ENCODE results near the gene PDCD2L. TPM values are rescaled to one million over a fixed set of nuclear protein-coding genes. Genes with fewer than 3 reads are reported as not detected.

PDCD2L gene
- total and polyA plus RNA-seq, 2 of the 8 experiments (the other 6 are each of a cell fraction or from before 2014, with no cell fraction given): 51.5 to 78.1 TPM

DNA sequence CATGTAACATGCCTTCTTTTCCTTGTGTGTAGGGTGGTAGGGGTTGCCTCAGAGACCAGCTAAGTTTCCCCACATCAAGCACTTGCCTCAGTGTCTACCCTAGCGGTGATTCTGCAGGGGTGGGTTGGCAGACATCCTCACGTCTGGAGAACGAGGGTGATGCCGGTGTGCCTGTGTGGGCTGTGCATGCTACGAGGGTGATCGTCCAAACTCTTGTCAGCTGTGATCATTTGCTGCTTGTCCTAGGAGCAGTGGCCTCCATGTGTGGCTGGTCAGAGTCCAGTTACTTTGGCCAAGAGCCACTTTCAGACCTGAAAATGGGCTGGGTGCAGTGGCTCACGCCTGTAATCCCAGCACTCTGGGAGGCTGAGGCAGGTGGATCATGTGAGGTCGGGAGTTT is 34.1 kb upstream of the PDCD2L start:
- H4K5ac ChIP-seq (ENCODE audit: insufficient read length, low read depth, low read length): no peak overlapping the region
- no peak overlapping the region for H2BK12ac ChIP-seq (ENCODE audit: low read depth, low read length)
- H3K36me3 ChIP-seq (ENCODE audit: control insufficient read depth in 2 of 4, insufficient read depth in 4 of 4, low read length in 3 of 4): peaks cover 30 to 48% (median 35%) of the 10 kb centered on the region in 4 experiments
- H2BK15ac ChIP-seq (ENCODE audit: low read length): no peak overlapping the region
- no peak for FAIRE-seq
- H3K4me3 ChIP-seq (ENCODE audit: extremely low read depth in 1 of 4, insufficient read depth in 2 of 4, low read depth in 3 of 4, low read length in 4 of 4): no peak overlapping the region
- no peak overlapping the region for H4K91ac ChIP-seq (replicated peaks; ENCODE audit: insufficient read length, low read length)
- no peak overlapping the region for H2BK20ac ChIP-seq (ENCODE audit: low read length)
- WGBS, 2 experiments (ENCODE audit: extremely low coverage in 1 of 2, insufficient coverage in 1 of 2, insufficient read length in 1 of 2, insufficient replicate concordance in 2 of 2, low coverage in 1 of 2, low lambda C conversion rate in 2 of 2, missing lambda C conversion rate in 1 of 2): 85% methylated on average over 8 of the region's 8 CpGs; no CpG with 5 or more reads in 1 of the 2 experiments
- no peak overlapping the region for H3K14ac ChIP-seq (ENCODE audit: insufficient read length)
- CTCF ChIA-PET (ENCODE audit: partially characterized antibody): interaction anchor here (0.8 to 1.3 kb wide), 3 partner anchors 24 to 130 kb away, joined by 3 to 4 read pairs (median 3); no protein-coding TSS in a partner anchor
- no peak overlapping the region for H3K4me2 ChIP-seq (ENCODE audit: insufficient read depth in 1 of 2, low read depth in 2 of 2, low read length in 2 of 2)
- H3K9ac ChIP-seq (replicated peaks in 1 of 4; ENCODE audit: extremely low read depth in 1 of 4, low read depth in 3 of 4, low read length in 3 of 4): no peak overlapping the region
- H4K8ac ChIP-seq (ENCODE audit: extremely low read depth, insufficient read depth, low read length): no peak overlapping the region
- no peak overlapping the region for H2BK5ac ChIP-seq (ENCODE audit: low read depth, low read length)
- peaks cover 2 to 32% of the 10 kb centered on the region in 2 experiments; a peak in 3 of 4 replicates for H3K79me2 ChIP-seq (ENCODE audit: control insufficient read depth in 1 of 2, insufficient read depth in 2 of 2, low read length in 2 of 2)
- H3K27ac ChIP-seq (ENCODE audit: low read depth, low read length): no peak overlapping the region
- POLR2A ChIA-PET (ENCODE audit: partially characterized antibody): interaction anchor here (0.9 to 3.1 kb wide), 6 partner anchors 11 to 117 kb away, joined by 3 to 18 read pairs (median 4); no protein-coding TSS in a partner anchor
- peaks cover 0 to 6% (median 4%) of the 10 kb centered on the region in 4 experiments; a peak in 5 of 7 replicates for H3K4me1 ChIP-seq (replicated peaks in 1 of 4; ENCODE audit: control insufficient read depth in 3 of 4, insufficient read depth in 4 of 4, low read length in 3 of 4)
- no peaks in the 10 kb centered on the region for H3K9me3 ChIP-seq (ENCODE audit: insufficient read depth in 2 of 2, low read depth in 1 of 2, low read length in 1 of 2)
- peaks cover 10 to 27% of the 10 kb centered on the region in 2 experiments for H4K20me1 ChIP-seq (replicated peaks in 1 of 2; ENCODE audit: control insufficient read depth in 1 of 2, insufficient read depth in 2 of 2, low read length in 2 of 2)
- H3K23me2 ChIP-seq (ENCODE audit: low read depth, low read length): peaks cover 9% of the 10 kb centered on the region; the same call in 1 of the 2 replicates
- H3K27me3 ChIP-seq (replicated peaks in 1 of 4; ENCODE audit: control insufficient read depth in 3 of 4, extremely low read depth in 1 of 4, insufficient read depth in 3 of 4, low read length in 3 of 4): no peaks in the 10 kb centered on the region
- no peak overlapping the region for H3K56ac ChIP-seq (replicated peaks; ENCODE audit: insufficient read length, low read depth, low read length)
- H2BK120ac ChIP-seq (replicated peaks; ENCODE audit: low read depth, low read length): no peak overlapping the region
- H2AFZ ChIP-seq (ENCODE audit: low read length): no peak overlapping the region
- no peak overlapping the region for H3K4ac ChIP-seq (replicated peaks; ENCODE audit: insufficient read length, low read depth, low read length)
- DNase-seq (ENCODE audit: low read depth in 1 of 2, low spot score in 2 of 2): no peak
- H3K18ac ChIP-seq (ENCODE audit: extremely low read depth, low read length): no peak overlapping the region
- H3K79me1 ChIP-seq (ENCODE audit: low read depth, low read length): peaks cover 24% of the 10 kb centered on the region
- H2AK5ac ChIP-seq (ENCODE audit: low read depth, low read length): no peak overlapping the region
- no peak overlapping the region for H3K23ac ChIP-seq (ENCODE audit: insufficient read length)
- TF ChIP-seq SAP30 (IDR thresholded peaks at IDR 0.05; ENCODE audit: insufficient read depth, insufficient replicate concordance, low read length) (no peak), SP1 (IDR thresholded peaks at IDR 0.05; ENCODE audit: low read depth, low read length) (no peak), TAF7 (optimal IDR thresholded peaks at IDR 0.05; ENCODE audit: borderline replicate concordance, low read depth, low read length) (no peak), JUN (IDR thresholded peaks at IDR 0.05; ENCODE audit: low read depth, low read length) (no peak), RNF2 (IDR thresholded peaks at IDR 0.05; ENCODE audit: borderline replicate concordance, low read depth, low read length, missing control alignments, poor library complexity, severe bottlenecking) (no peak), TEAD4 (IDR thresholded peaks at IDR 0.05; ENCODE audit: low read depth, low read length) (no peak), FOSL1 (IDR thresholded peaks at IDR 0.05; ENCODE audit: insufficient read depth, low read depth, low read length) (no peak), TCF12 (IDR thresholded peaks at IDR 0.05; ENCODE audit: low read depth, low read length) (no peak), RFX5 (IDR thresholded peaks at IDR 0.05; ENCODE audit: borderline replicate concordance, low read depth, low read length) (no peak), CBX5 (IDR thresholded peaks at IDR 0.05; ENCODE audit: low read depth, low read length) (no peak), ZNF274 (IDR thresholded peaks at IDR 0.05; ENCODE audit: borderline replicate concordance, extremely low read depth, low read length) (no peak), CEBPB (IDR thresholded peaks at IDR 0.05; ENCODE audit: low read depth, low read length) (no peak), EZH2 (IDR thresholded peaks at IDR 0.05; ENCODE audit: low read depth, low read length, severe bottlenecking) (no peak), CBX8 (IDR thresholded peaks at IDR 0.05; ENCODE audit: borderline replicate concordance, low read depth, low read length) (no peak)
